SK-N-DZ (cell line): ENCODE measurements around the gene TMEM38A.
A peak's percentile ranks its signal among the peaks of the same experiment; 100 is the strongest.
"Not testable (repeated sequence)": the region's sequence is repeated elsewhere in the genome, so short reads cannot be mapped to it uniquely, and the experiment has no call there.

ENCODE experiments used
- DNase-seq: peaks from one replicate; pipeline ENCODE4 v3.0.0-alpha.2; 2015; ENCODE audit warnings: low spot score

TMEM38A gene

GRCh38 chr19:16676101-16676798 lies 15.3 kb downstream of the TMEM38A start:
- no peak for DNase-seq

DNA sequence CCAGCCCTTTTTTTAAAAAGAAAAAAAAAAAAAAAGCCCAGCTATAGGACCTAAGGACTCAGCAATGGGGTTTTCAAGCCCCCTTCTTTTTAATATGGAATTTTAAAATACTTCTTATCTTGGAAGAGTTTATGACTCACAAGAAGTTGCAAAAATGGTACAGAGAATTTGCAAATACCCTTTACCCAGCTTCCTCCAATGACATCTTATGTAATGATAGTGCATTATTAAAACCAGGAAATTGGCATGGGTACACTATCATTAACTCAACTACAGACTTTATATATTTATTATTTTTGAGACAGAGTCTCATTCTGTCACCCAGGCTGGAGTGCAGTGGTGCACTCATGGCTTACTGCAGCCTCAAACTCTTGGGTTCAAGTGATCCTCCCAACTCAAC lies 16.1 kb downstream of the TMEM38A start:
- DNase-seq: no peak

- DNase-seq: no peak
These were observed 17.6 kb downstream of the TMEM38A start for GRCh38 chr19:16678498-16678897.

DNA sequence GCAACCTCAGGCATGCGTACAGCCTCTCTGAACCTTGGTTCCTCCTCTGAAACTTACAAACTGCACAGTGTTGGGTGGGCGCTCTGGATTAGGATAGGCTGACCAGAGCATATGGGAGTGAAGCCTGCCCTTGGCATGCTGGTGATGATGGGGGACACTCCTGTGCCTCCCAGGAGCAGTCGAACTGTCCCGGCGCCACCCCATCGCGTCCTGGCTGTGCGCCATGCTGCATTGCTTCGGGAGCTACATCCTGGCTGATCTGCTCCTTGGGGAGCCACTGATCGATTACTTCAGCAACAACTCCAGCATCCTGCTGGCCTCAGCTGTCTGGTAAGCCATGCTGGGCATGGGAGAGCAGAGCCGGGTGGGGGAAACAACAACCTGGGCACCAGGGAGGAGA lies 18.9 kb downstream of the TMEM38A start:
- DNase-seq: no peak

GRCh38 chr19:16682539-16682938 lies 21.6 kb downstream of the TMEM38A start:
- DNase-seq: no peak

DNA sequence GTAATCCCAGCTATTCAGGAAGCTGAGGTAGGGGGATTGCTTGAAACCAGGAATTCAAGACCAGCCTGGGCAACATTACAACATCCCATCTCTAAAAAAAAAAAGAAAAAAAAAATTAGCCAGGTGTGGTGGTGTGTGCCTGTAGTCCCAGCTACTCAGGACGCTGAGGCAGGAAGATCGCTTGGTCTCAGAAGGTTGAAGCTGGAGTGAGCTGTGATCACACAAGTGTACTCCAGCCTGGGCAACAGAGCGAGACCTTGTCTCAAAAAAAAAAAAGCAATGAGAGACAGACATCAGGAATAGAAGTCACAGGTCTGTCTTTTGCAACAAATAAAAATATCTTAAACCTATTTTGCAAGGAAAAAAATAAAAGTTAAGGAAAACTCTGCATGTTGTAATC lies 23.3 kb downstream of the TMEM38A start:
- DNase-seq: no peak

- no peak for DNase-seq
These were observed 27.1 kb downstream of the TMEM38A start for GRCh38 chr19:16688084-16688483.

GRCh38 chr19:16698914-16699313 lies 38.0 kb downstream of the TMEM38A start:
- no peak for DNase-seq

GRCh38 chr19:16702123-16702522 lies 41.2 kb downstream of the TMEM38A start:
- no peak for DNase-seq

GRCh38 chr19:16703677-16704076 lies 42.7 kb downstream of the TMEM38A start:
- no peak for DNase-seq

DNA sequence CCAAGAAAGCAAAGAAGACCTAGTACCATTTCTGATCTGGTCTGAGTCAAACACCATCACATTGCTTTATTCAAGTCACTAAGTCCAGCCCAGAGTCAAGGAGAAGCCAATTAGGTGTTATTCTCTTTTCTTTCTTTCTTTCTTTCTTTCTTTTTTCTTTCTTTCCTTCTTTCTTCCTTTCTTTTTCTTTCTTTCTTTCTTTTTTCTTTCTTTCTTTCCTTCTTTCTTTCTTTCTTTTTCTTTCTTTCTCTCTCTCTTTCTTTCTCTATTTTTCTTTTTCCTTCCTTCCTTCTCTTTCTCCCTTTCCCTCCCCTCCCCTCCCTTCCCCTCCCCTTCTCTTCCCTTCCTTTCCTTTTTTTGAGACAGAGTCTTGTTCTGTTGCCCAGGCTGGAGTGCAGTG lies 49.9 kb downstream of the TMEM38A start:
- not testable (repeated sequence) for DNase-seq

DNA sequence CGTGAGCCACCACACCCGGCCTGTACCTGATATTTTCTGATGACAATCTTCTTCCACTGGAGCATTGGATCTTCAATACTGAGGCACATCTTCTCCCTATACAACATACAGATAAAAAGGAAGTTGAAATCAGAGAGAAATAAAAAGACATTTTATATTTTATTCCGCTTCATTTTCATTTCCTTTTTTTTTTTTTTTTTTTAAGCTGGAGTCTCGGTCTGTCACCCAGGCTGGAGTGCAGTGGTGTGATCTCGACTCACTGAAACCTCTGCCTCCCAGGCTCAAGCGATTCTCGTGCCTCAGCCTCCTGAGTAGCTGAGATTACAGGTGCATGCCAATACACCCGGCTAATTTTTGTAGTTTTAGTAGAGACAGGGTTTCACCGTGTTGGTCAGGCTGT lies 51.4 kb downstream of the TMEM38A start:
- not testable (repeated sequence) for DNase-seq

GRCh38 chr19:16714702-16715287 lies 53.9 kb downstream of the TMEM38A start:
- DNase-seq: peak; percentile 28

DNA sequence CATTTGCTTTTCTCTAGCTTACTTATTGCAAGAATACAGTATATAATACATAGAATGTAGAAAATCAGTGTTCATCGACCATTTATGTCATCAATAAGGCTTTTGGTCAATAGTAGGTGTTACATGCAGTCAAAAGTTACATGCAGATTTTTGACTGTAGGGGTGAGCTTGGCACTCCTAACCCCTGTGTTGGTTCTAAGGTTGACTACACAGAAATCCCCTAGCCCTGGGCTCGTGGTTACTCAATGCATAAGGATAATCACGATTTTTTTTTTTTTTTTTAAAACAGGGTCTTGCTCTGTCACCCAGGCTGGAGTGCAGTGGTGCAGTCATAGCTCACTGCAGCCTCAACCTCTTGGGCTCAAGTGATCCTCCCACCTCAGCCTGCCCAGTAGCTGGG lies 54.7 kb downstream of the TMEM38A start:
- no peak for DNase-seq

GRCh38 chr19:16721051-16721450 lies 60.1 kb downstream of the TMEM38A start:
- DNase-seq: no peak

- DNase-seq: no peak
These were observed 61.7 kb downstream of the TMEM38A start for GRCh38 chr19:16722591-16722990.

DNA sequence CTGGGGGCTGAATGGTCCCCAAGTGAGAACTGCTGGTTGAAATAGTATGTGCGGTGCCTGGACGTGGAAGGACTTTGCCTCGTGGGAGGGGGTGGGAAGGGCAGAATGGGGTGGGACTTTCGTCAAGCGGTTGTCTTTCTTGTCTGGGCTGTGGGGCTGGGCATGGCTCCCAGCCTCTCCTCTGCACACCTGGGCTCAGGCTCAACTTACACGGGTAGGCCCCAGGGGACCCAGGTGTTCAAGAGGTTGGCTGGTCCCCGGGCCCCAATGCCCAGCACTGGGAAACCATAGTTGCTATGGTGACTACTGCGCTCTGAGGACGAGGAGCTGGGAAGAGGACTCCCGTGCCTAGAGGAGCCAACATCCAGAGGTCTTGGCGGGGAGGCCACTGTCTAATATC lies 66.0 kb downstream of the TMEM38A start:
- DNase-seq: no peak

- DNase-seq: not testable (repeated sequence)
These were observed 74.8 kb downstream of the TMEM38A start for GRCh38 chr19:16735650-16736266.

DNA sequence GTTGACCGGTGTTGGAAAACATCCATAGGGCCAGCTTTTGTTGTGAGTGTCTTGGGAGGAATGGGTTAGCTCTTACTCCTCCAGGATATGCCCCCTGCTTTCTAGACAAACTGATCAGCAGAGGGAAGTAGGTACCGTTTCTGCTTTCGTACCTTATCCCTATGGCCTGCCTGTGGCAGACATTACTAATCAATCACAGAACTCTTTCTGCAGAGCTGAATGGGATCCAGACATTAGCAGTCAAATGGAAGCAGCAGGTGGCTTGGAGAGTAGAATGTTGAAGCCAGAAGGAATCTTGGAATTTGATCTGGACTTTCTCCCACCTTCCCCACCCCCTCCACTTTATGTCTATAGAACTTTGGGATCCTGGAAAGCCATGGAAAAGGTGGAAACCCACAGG lies 75.8 kb downstream of the TMEM38A start:
- DNase-seq: no peak

DNA sequence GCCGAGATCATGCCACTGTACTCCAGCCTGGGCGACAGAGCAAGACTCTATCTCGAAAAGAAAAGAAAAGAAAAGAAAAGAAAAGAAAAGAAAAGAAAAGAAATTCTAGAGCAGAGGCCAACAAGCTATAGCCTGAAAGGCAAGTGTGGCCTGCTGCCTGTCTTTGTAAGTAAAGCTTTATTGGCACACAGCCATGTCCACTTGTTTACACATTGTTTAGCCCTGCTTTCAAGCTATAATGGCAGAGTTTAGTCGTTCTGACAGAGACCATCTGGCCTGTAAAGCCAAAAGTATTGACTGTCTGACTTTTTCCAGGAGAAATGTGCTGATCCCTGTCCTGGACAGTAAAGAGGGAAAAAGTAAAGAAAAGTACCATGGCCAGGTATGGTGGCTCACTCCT lies 77.0 kb downstream of the TMEM38A start:
- DNase-seq: no peak

GRCh38 chr19:16739546-16739945 lies 78.6 kb downstream of the TMEM38A start:
- DNase-seq: no peak
